Neuronal stem cell (in vitro differentiated cells): ENCODE data around the gene SUSD1.
"Not testable (repeated sequence)": the region's sequence is repeated elsewhere in the genome, so short reads cannot be mapped to it uniquely, and the experiment has no call there.

Experiments used
- DNase-seq: peaks from one replicate; pipeline ENCODE4 v3.0.0-alpha.2; 2013; ENCODE audit warnings: low spot score
- H2AFZ ChIP-seq: one replicate; pipeline ENCODE4 v1.6.1; 2013; ENCODE audit warnings: mild to moderate bottlenecking, low read length, inconsistent platforms
- H2AK5ac ChIP-seq: 2 replicates; pipeline ENCODE4 v1.6.1; 2013; ENCODE audit warnings: low read depth, mild to moderate bottlenecking, inconsistent platforms, low read length, moderate library complexity, mixed read lengths
- H2BK120ac ChIP-seq: 2 replicates; pipeline ENCODE4 v1.6.1; 2013; ENCODE audit warnings: low read depth, mild to moderate bottlenecking, inconsistent platforms, low read length, moderate library complexity, mixed read lengths
- H2BK12ac ChIP-seq: one replicate; pipeline ENCODE4 v1.6.1; 2013; ENCODE audit warnings: low read length, inconsistent platforms
- H2BK15ac ChIP-seq: 2 replicates; pipeline ENCODE4 v1.6.1; 2013; ENCODE audit warnings: mild to moderate bottlenecking, low read length, inconsistent platforms, mixed read lengths
- H2BK5ac ChIP-seq: one replicate; pipeline ENCODE4 v1.6.1; 2013; ENCODE audit warnings: inconsistent platforms, mild to moderate bottlenecking, low read length, moderate library complexity
- H3K14ac ChIP-seq: one replicate; pipeline ENCODE4 v1.6.1; 2013; ENCODE audit warnings: low read length, inconsistent platforms
- H3K18ac ChIP-seq: 2 replicates; pipeline ENCODE4 v1.6.1; 2013; ENCODE audit warnings: low read length, inconsistent platforms
- H3K23ac ChIP-seq: 2 replicates; pipeline ENCODE4 v1.6.1; 2013; ENCODE audit warnings: low read depth, mild to moderate bottlenecking, mixed read lengths, low read length, inconsistent platforms; ENCODE audit not compliant: poor library complexity
- H3K27ac ChIP-seq: replicated peaks from 3 replicates; pipeline ENCODE4 v1.5.1; 2013; ENCODE audit warnings: low read length, inconsistent platforms
- H3K27me3 ChIP-seq, 3 experiments: 2 replicates each; pipeline ENCODE4 v1.6.1; 2013; ENCODE audit warnings: low read length in 3 of 3, mild to moderate bottlenecking in 2 of 3, inconsistent platforms in 1 of 3, low read depth in 1 of 3, mixed read lengths in 1 of 3, moderate library complexity in 1 of 3; ENCODE audit not compliant: control insufficient read depth in 3 of 3, insufficient read depth in 3 of 3
- H3K36me3 ChIP-seq, 2 donors: replicated peaks in 1 of 2; 2 replicates each; pipeline ENCODE4 v1.6.1; 2013; ENCODE audit warnings: low read length in 2 of 2; ENCODE audit not compliant: control insufficient read depth in 2 of 2, insufficient read depth in 2 of 2
- H3K4ac ChIP-seq: 2 replicates; pipeline ENCODE4 v1.6.1; 2013; ENCODE audit warnings: inconsistent platforms, mild to moderate bottlenecking, low read length, moderate library complexity
- H3K4me1 ChIP-seq, 2 donors: 1 replicate in 1 of 2; 2 replicates in 1 of 2; pipeline ENCODE4 v1.6.1; 2013; ENCODE audit warnings: low read length in 2 of 2, low read depth in 1 of 2; ENCODE audit not compliant: control insufficient read depth in 2 of 2, insufficient read depth in 1 of 2
- H3K4me2 ChIP-seq: one replicate; pipeline ENCODE4 v1.6.1; 2013; ENCODE audit warnings: mild to moderate bottlenecking, low read length, inconsistent platforms; ENCODE audit not compliant: insufficient read depth, poor library complexity, severe bottlenecking
- H3K4me3 ChIP-seq, 2 donors: 2 replicates each; pipeline ENCODE4 v1.5.1; 2013; ENCODE audit warnings: low read length in 2 of 2, mild to moderate bottlenecking in 2 of 2, inconsistent platforms in 1 of 2, moderate library complexity in 1 of 2
- H3K79me1 ChIP-seq: one replicate; pipeline ENCODE4 v1.6.1; 2013; ENCODE audit warnings: low read depth, mild to moderate bottlenecking, inconsistent platforms, low read length, moderate library complexity
- H3K9ac ChIP-seq: one replicate; pipeline ENCODE4 v1.6.1; 2013; ENCODE audit warnings: mild to moderate bottlenecking, low read depth, low read length, inconsistent platforms; ENCODE audit not compliant: poor library complexity
- H3K9me3 ChIP-seq, 2 donors: replicated peaks in 1 of 2; 2 replicates each; pipeline versions ENCODE3 to v1.6.1; 2013; ENCODE audit warnings: low read length in 2 of 2, mild to moderate bottlenecking in 2 of 2, inconsistent platforms in 1 of 2, low read depth in 1 of 2, mixed read lengths in 1 of 2, moderate library complexity in 1 of 2; ENCODE audit not compliant: control insufficient read depth in 2 of 2, insufficient read depth in 1 of 2
- H4K8ac ChIP-seq: one replicate; pipeline ENCODE4 v1.6.1; 2013; ENCODE audit warnings: low read depth, mild to moderate bottlenecking, inconsistent platforms, low read length, moderate library complexity
- H4K91ac ChIP-seq: one replicate; pipeline ENCODE4 v1.6.1; 2013; ENCODE audit warnings: low read length, low read depth, mild to moderate bottlenecking, inconsistent platforms; ENCODE audit not compliant: poor library complexity
- WGBS, 2 donors: extraction: QIAGEN DNeasy Blood & Tissue Kit; methylation state at CpG; one replicate each; pipeline ENCODE4 v1.1.7; 2013; ENCODE audit warnings: missing lambda C conversion rate in 2 of 2, mixed read lengths in 1 of 2; ENCODE audit not compliant: insufficient read length in 2 of 2, insufficient replicate concordance in 1 of 2; ENCODE audit errors: extremely low coverage in 2 of 2; 5-methylcytosine and 5-hydroxymethylcytosine counted together

SUSD1 gene

DNA sequence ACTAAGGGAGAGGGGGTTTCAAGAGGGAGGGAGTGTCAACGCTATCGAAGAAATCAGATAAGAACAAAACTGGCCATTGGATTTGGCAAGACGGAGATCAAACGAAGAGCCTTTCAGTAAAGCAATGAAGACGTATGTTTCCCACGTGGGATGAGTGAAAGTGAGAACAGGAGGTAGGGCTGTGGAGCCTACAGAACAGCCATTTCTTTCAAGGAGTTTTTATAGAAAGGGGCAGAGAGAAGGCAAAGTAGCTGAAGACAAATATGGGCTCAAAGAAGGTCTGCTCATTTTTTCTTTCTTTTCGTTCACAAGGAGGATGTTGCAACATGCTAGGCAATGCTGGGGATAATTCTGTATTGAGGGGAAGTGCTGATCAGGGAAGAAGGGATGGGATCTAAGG is 98.3 kb downstream of the SUSD1 start:
- H2AK5ac ChIP-seq = no peak overlapping the region
- H4K8ac ChIP-seq = no peak overlapping the region
- H2BK15ac ChIP-seq = no peak overlapping the region

DNA sequence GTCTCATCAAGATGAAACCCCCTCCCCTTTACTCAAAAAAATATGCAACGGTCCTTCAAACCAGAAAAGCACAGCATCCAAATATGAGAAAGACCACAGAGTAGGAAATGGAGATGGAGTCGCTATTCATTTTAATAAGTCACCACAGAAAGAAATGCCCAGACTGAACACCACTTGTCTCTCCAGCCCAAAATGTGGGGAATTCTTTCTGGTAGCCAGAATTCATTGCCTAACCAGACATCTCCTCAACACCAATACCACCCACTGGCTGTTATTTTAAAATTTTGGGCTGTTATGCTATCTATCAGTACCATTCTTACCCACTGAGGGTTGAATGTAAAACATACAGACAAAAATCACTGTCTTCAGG is 100.1 kb downstream of the SUSD1 start:
- H3K27ac ChIP-seq = no peak overlapping the region
- no peak overlapping the region for H3K9ac ChIP-seq
- no peak overlapping the region for H2BK12ac ChIP-seq
- no peaks in the 10 kb centered on the region for H3K4me1 ChIP-seq
- H3K14ac ChIP-seq = no peak overlapping the region
- H3K4me2 ChIP-seq = no peak overlapping the region
- no peaks in the 10 kb centered on the region for H3K79me1 ChIP-seq
- H4K8ac ChIP-seq = no peak overlapping the region
- no peak overlapping the region for H4K91ac ChIP-seq
- H3K4ac ChIP-seq = no peak overlapping the region
- H3K18ac ChIP-seq = no peak overlapping the region
- no peaks in the 10 kb centered on the region for H3K9me3 ChIP-seq
- H3K23ac ChIP-seq = no peak overlapping the region
- H2BK15ac ChIP-seq = no peak overlapping the region
- no peak for DNase-seq
- H3K36me3 ChIP-seq = no peaks in the 10 kb centered on the region
- H2AFZ ChIP-seq = no peak overlapping the region
- no peak overlapping the region for H3K4me3 ChIP-seq
- H2BK5ac ChIP-seq = no peak overlapping the region
- no CpG with 5 or more reads among the region's 2 CpGs for WGBS, 2 donors
- H2AK5ac ChIP-seq = no peak overlapping the region
- H2BK120ac ChIP-seq = no peak overlapping the region
- no peaks in the 10 kb centered on the region for H3K27me3 ChIP-seq

More for the DNA sequence above, 98.3 kb downstream of the SUSD1 start:
- H2AFZ ChIP-seq = no peak overlapping the region
- H3K9ac ChIP-seq = no peak overlapping the region
- no peak overlapping the region for H4K91ac ChIP-seq
- H3K4ac ChIP-seq = no peak overlapping the region
- H3K14ac ChIP-seq = no peak overlapping the region
- H3K27ac ChIP-seq = no peak overlapping the region
- H3K27me3 ChIP-seq = no peaks in the 10 kb centered on the region
- no peak overlapping the region for H3K4me2 ChIP-seq
- H3K79me1 ChIP-seq = no peaks in the 10 kb centered on the region
- H3K4me3 ChIP-seq = no peak overlapping the region
- H3K9me3 ChIP-seq = no peaks in the 10 kb centered on the region
- no peaks in the 10 kb centered on the region for H3K36me3 ChIP-seq
- H3K4me1 ChIP-seq = no peaks in the 10 kb centered on the region
- no peak for DNase-seq
- no peak overlapping the region for H3K18ac ChIP-seq
- no peak overlapping the region for H2BK5ac ChIP-seq
- H2BK12ac ChIP-seq = no peak overlapping the region
- WGBS, 2 donors = no CpG with 5 or more reads among the region's 7 CpGs
- H2BK120ac ChIP-seq = no peak overlapping the region
- H3K23ac ChIP-seq = no peak overlapping the region

DNA sequence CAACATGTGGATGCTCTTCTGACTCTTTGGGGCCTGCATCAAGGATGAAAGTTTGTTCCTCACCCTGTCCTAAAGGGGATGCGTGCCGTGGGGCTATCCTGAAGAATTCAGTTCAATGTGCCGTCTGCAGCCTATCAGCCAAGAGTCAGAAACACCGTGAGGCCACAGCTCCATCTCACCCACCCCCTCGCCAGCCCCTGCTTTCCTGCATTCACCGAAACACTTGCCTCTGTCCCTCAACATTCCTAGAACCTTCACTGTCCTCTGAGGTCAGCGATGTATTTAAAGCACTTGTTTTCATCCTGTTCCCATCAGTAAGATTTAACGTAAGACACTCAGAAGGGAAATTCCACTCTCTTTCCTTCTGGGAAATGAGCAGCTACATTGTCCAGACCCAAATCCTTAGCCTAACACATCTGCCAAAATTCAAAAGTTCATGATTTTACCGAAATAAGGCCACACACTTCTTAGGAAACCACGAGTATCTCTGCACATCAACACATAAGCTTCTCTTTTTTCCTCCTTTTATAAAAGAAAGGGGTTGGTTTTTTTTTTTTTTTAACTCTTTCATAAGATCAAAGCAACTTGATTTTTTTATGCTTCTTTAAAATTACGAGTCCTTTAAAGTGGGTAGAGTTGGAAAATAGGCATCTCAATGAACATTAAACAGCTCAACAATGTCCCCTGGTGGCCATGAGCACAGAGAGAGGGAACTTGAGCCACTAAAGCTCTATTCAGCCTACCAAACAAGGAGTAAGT is 100.7 kb downstream of the SUSD1 start:
- Histone ChIP-seq H4K8ac (no peak overlapping the region), H3K4me2 (no peak overlapping the region), H2BK120ac (no peak overlapping the region), H2BK5ac (no peak overlapping the region), H2AFZ (no peak overlapping the region), H3K79me1 (no peaks in the 10 kb centered on the region), H4K91ac (no peak overlapping the region), H3K4me1 (no peaks in the 10 kb centered on the region), H2BK12ac (no peak overlapping the region), H3K27me3 (no peaks in the 10 kb centered on the region), H3K23ac (no peak overlapping the region), H3K4me3 (no peak overlapping the region), H3K36me3 (no peaks in the 10 kb centered on the region), H3K14ac (no peak overlapping the region), H3K4ac (no peak overlapping the region), H3K9ac (no peak overlapping the region), H2BK15ac (no peak overlapping the region), H3K18ac (peak overlapping the region; percentile 35), H3K9me3 (no peaks in the 10 kb centered on the region), H2AK5ac (no peak overlapping the region), H3K27ac (no peak overlapping the region)
- WGBS, 2 donors = no CpG with 5 or more reads among the region's 11 CpGs
- peak; percentile 63 for DNase-seq

DNA sequence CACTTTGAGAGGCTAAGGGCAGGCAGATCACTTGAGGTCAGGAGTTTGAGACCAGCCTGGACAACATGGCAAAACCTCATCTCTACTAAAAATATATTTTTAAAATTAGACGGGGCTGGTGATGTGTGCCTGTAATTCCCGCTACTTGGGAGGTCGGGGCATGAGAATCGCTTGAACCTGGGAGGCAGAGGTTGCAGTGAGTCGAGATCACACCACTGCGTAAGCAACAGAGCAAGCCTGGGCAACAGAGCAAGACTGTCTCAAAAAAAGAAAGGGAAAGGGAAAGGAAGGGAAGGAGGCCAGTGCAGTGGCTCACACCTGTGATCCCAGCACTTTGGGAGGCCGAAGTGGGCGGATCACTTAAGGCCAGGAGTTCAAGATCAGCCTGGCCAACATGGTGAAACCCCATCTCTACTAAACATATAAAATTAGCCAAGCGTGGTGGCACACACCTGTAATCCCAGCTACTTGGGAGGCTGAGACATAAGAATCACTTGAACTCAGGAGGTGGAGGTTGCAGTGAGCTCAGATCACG is 101.4 kb downstream of the SUSD1 start:
- not testable (repeated sequence) for H3K23ac ChIP-seq, H3K4me2 ChIP-seq, H2BK12ac ChIP-seq, H3K36me3 ChIP-seq, H2BK120ac ChIP-seq, H3K4me3 ChIP-seq, H2AFZ ChIP-seq, H4K91ac ChIP-seq, H3K9me3 ChIP-seq, H3K14ac ChIP-seq, H3K79me1 ChIP-seq, H3K27ac ChIP-seq, DNase-seq, H3K4me1 ChIP-seq, H3K9ac ChIP-seq, H3K18ac ChIP-seq, H2BK5ac ChIP-seq, H2BK15ac ChIP-seq, H2AK5ac ChIP-seq, H4K8ac ChIP-seq, H3K4ac ChIP-seq, H3K27me3 ChIP-seq
- WGBS, 2 donors = no CpG with 5 or more reads among the region's 10 CpGs
